Measurements from ENCODE around the gene CBX4. TPM values are rescaled to one million over a fixed set of nuclear protein-coding genes. Genes with fewer than 3 reads are reported as not detected.

The CBX4 gene
- total and polyA plus RNA-seq, 2 of the 13 experiments (the other 11 are each of a cell fraction or from before 2014, with no cell fraction given) = 25.8 to 50.8 TPM

DNA sequence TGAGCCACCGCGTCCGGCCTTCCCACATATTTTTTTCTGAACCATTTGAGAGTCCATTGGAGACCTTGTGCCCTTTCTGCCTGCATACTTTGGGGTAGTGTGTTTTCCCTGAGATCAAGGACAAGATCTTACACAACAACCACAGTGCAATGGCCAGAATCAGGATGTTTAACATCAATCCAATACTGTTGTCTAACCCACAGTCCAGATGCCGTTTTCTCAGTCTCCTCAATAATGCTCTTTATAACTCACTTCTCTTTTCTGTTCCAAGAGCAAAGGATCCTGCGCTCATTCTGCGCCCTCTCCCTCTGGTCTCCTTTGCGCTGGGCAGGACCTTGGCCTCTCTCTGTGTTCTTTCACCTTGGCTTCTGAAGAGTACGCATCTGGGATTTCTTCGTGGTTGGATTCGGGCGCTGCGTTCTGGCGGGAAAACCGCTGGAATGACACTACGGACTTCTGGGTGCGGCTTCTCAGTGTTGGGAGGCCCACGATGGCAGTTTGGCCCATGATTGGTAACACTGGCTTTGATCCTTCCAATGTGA, 16.6 kb downstream of the CBX4 start (continued):
- TF ChIP-seq, protein P1, sequence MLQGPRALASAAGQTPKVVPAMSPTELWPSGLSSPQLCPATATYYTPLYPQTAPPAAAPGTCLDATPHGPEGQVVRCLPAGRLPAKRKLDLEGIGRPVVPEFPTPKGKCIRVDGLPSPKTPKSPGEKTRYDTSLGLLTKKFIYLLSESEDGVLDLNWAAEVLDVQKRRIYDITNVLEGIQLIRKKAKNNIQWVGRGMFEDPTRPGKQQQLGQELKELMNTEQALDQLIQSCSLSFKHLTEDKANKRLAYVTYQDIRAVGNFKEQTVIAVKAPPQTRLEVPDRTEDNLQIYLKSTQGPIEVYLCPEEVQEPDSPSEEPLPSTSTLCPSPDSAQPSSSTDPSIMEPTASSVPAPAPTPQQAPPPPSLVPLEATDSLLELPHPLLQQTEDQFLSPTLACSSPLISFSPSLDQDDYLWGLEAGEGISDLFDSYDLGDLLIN (CRISPR knock-in tag; IDR thresholded peaks at IDR 0.05; ENCODE audit: borderline replicate concordance) = peak; percentile 28; the same call in 1 of the 2 replicates
- TF ChIP-seq TFDP2 (CRISPR knock-in tag; IDR thresholded peaks at IDR 0.05) (peak; percentile 94), TAF15 (IDR thresholded peaks at IDR 0.05; ENCODE audit: low read depth, low read length, poor library complexity, severe bottlenecking) (no peak), ZNF605 (CRISPR knock-in tag; IDR thresholded peaks at IDR 0.05) (no peak), ATF4 (CRISPR knock-in tag; IDR thresholded peaks at IDR 0.05) (peak in 1 of 2 experiments; percentile 80; a peak in 1 of 4 replicates), FLYWCH1 (CRISPR knock-in tag; IDR thresholded peaks at IDR 0.05) (no peak), PHB2 (IDR thresholded peaks at IDR 0.05; ENCODE audit: partially characterized antibody) (no peak), ZZZ3 (CRISPR knock-in tag; IDR thresholded peaks at IDR 0.05; ENCODE audit: borderline replicate concordance) (0 out of 2 replicates have a peak, but pooled peaks have one; percentile 46), ZNF33B (CRISPR knock-in tag; IDR thresholded peaks at IDR 0.05) (no peak), ZNF264 (CRISPR knock-in tag; IDR thresholded peaks at IDR 0.05) (peak; percentile 67), ELK4 (CRISPR knock-in tag; IDR thresholded peaks at IDR 0.05; ENCODE audit: borderline replicate concordance) (no peak), SCMH1 (CRISPR knock-in tag; IDR thresholded peaks at IDR 0.05; ENCODE audit: borderline replicate concordance) (no peak), CCDC6 (CRISPR knock-in tag; IDR thresholded peaks at IDR 0.05) (peak; percentile 65; the same call in 1 of the 2 replicates), HIVEP1 (CRISPR knock-in tag; IDR thresholded peaks at IDR 0.05) (peak; percentile 41; the same call in 1 of the 2 replicates), ZNF891 (CRISPR knock-in tag; IDR thresholded peaks at IDR 0.05) (no peak; the same call in 1 of the 2 replicates), SOX6 (IDR thresholded peaks at IDR 0.05) (no peak), SOX6 (CRISPR knock-in tag; IDR thresholded peaks at IDR 0.05) (peak; percentile 92), MIXL1 (CRISPR knock-in tag; IDR thresholded peaks at IDR 0.05) (peak; percentile 86), GTF2F1 (IDR thresholded peaks at IDR 0.05; ENCODE audit: low read length) (no peak), ZNF121 (CRISPR knock-in tag; IDR thresholded peaks at IDR 0.05) (0 out of 2 replicates have a peak, but pooled peaks have one; percentile 43)
- TF ChIP-seq, protein P2, sequence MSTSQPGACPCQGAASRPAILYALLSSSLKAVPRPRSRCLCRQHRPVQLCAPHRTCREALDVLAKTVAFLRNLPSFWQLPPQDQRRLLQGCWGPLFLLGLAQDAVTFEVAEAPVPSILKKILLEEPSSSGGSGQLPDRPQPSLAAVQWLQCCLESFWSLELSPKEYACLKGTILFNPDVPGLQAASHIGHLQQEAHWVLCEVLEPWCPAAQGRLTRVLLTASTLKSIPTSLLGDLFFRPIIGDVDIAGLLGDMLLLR (CRISPR knock-in tag; IDR thresholded peaks at IDR 0.05) = no peak
- TF ChIP-seq, protein P3, sequence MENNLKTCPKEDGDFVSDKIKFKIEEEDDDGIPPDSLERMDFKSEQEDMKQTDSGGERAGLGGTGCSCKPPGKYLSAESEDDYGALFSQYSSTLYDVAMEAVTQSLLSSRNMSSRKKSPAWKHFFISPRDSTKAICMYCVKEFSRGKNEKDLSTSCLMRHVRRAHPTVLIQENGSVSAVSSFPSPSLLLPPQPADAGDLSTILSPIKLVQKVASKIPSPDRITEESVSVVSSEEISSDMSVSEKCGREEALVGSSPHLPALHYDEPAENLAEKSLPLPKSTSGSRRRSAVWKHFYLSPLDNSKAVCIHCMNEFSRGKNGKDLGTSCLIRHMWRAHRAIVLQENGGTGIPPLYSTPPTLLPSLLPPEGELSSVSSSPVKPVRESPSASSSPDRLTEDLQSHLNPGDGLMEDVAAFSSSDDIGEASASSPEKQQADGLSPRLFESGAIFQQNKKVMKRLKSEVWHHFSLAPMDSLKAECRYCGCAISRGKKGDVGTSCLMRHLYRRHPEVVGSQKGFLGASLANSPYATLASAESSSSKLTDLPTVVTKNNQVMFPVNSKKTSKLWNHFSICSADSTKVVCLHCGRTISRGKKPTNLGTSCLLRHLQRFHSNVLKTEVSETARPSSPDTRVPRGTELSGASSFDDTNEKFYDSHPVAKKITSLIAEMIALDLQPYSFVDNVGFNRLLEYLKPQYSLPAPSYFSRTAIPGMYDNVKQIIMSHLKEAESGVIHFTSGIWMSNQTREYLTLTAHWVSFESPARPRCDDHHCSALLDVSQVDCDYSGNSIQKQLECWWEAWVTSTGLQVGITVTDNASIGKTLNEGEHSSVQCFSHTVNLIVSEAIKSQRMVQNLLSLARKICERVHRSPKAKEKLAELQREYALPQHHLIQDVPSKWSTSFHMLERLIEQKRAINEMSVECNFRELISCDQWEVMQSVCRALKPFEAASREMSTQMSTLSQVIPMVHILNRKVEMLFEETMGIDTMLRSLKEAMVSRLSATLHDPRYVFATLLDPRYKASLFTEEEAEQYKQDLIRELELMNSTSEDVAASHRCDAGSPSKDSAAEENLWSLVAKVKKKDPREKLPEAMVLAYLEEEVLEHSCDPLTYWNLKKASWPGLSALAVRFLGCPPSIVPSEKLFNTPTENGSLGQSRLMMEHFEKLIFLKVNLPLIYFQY (CRISPR knock-in tag; IDR thresholded peaks at IDR 0.05; ENCODE audit: borderline replicate concordance) = peak; percentile 75; the same call in 1 of the 2 replicates
